ENCODE results near the gene SELE.
"Not testable (repeated sequence)": the region's sequence is repeated elsewhere in the genome, so short reads cannot be mapped to it uniquely, and the experiment has no call there.

SELE gene

GRCh38 chr1:169723763-169724162 is 10.1 kb downstream of the SELE start:
- Histone ChIP-seq H3K4me1 (ENCODE audit: control insufficient read depth, low read length) (no peaks in the 10 kb centered on the region), H3K9me2 (replicated peaks; ENCODE audit: control insufficient read depth, low read length) (no peaks in the 10 kb centered on the region), H4K20me1 (ENCODE audit: control insufficient read depth, insufficient read depth, low read depth, low read length) (no peaks in the 10 kb centered on the region), H3K79me2 (ENCODE audit: control insufficient read depth, low read length) (no peaks in the 10 kb centered on the region), H3K27ac (ENCODE audit: low read depth, low read length) (no peak overlapping the region), H3K27me3 (ENCODE audit: control insufficient read depth, low read length) (peaks cover under 1% of the 10 kb centered on the region; the same call in 1 of the 2 replicates), H3F3A (ENCODE audit: control insufficient read depth, insufficient read depth) (no peaks in the 10 kb centered on the region), H3K9me3 (ENCODE audit: control insufficient read depth, insufficient read depth, low read length) (no peaks in the 10 kb centered on the region), H3K4me3 (ENCODE audit: low read length) (no peak overlapping the region), H3K4me2 (ENCODE audit: low read length) (no peak overlapping the region), H3K36me3 (ENCODE audit: control insufficient read depth, low read length) (no peaks in the 10 kb centered on the region)
- TF ChIP-seq, protein P1, sequence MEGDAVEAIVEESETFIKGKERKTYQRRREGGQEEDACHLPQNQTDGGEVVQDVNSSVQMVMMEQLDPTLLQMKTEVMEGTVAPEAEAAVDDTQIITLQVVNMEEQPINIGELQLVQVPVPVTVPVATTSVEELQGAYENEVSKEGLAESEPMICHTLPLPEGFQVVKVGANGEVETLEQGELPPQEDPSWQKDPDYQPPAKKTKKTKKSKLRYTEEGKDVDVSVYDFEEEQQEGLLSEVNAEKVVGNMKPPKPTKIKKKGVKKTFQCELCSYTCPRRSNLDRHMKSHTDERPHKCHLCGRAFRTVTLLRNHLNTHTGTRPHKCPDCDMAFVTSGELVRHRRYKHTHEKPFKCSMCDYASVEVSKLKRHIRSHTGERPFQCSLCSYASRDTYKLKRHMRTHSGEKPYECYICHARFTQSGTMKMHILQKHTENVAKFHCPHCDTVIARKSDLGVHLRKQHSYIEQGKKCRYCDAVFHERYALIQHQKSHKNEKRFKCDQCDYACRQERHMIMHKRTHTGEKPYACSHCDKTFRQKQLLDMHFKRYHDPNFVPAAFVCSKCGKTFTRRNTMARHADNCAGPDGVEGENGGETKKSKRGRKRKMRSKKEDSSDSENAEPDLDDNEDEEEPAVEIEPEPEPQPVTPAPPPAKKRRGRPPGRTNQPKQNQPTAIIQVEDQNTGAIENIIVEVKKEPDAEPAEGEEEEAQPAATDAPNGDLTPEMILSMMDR (IDR thresholded peaks at IDR 0.05; ENCODE audit: low read depth, low read length, poor library complexity, severe bottlenecking): no peak
- no peak for TF ChIP-seq EZH2phosphoT487 (IDR thresholded peaks at IDR 0.05; ENCODE audit: borderline replicate concordance, low read length)

GRCh38 chr1:169722779-169723178 is 11.1 kb downstream of the SELE start:
- no peak overlapping the region for H3K4me2 ChIP-seq (ENCODE audit: low read length)
- peaks cover 8% of the 10 kb centered on the region for H3K27me3 ChIP-seq (ENCODE audit: control insufficient read depth, low read length)
- H3K4me3 ChIP-seq (ENCODE audit: low read length): no peak overlapping the region
- H3K4me1 ChIP-seq (ENCODE audit: control insufficient read depth, low read length): no peaks in the 10 kb centered on the region
- TF ChIP-seq EZH2phosphoT487 (IDR thresholded peaks at IDR 0.05; ENCODE audit: borderline replicate concordance, low read length): no peak
- TF ChIP-seq, protein P1 (IDR thresholded peaks at IDR 0.05; ENCODE audit: low read depth, low read length, poor library complexity, severe bottlenecking): no peak
- H3F3A ChIP-seq (ENCODE audit: control insufficient read depth, insufficient read depth): no peaks in the 10 kb centered on the region
- no peaks in the 10 kb centered on the region for H4K20me1 ChIP-seq (ENCODE audit: control insufficient read depth, insufficient read depth, low read depth, low read length)
- no peaks in the 10 kb centered on the region for H3K9me3 ChIP-seq (ENCODE audit: control insufficient read depth, insufficient read depth, low read length)
- no peak overlapping the region for H3K27ac ChIP-seq (ENCODE audit: low read depth, low read length)
- H3K79me2 ChIP-seq (ENCODE audit: control insufficient read depth, low read length): no peaks in the 10 kb centered on the region
- H3K36me3 ChIP-seq (ENCODE audit: control insufficient read depth, low read length): no peaks in the 10 kb centered on the region
- H3K9me2 ChIP-seq (replicated peaks; ENCODE audit: control insufficient read depth, low read length): no peaks in the 10 kb centered on the region

- H3K4me3 ChIP-seq (ENCODE audit: low read length); H3K27me3 ChIP-seq (ENCODE audit: control insufficient read depth, low read length); H3K9me3 ChIP-seq (ENCODE audit: control insufficient read depth, insufficient read depth, low read length); H3K9me2 ChIP-seq (replicated peaks; ENCODE audit: control insufficient read depth, low read length); H3K27ac ChIP-seq (ENCODE audit: low read depth, low read length); H3K4me2 ChIP-seq (ENCODE audit: low read length); H3K79me2 ChIP-seq (ENCODE audit: control insufficient read depth, low read length); H3F3A ChIP-seq (ENCODE audit: control insufficient read depth, insufficient read depth); H3K36me3 ChIP-seq (ENCODE audit: control insufficient read depth, low read length); H4K20me1 ChIP-seq (ENCODE audit: control insufficient read depth, insufficient read depth, low read depth, low read length): not testable (repeated sequence)
- peaks cover 16% of the 10 kb centered on the region for H3K4me1 ChIP-seq (ENCODE audit: control insufficient read depth, low read length)
Measured at GRCh38 chr1:169715100-169715499, 18.8 kb downstream of the SELE start.

DNA sequence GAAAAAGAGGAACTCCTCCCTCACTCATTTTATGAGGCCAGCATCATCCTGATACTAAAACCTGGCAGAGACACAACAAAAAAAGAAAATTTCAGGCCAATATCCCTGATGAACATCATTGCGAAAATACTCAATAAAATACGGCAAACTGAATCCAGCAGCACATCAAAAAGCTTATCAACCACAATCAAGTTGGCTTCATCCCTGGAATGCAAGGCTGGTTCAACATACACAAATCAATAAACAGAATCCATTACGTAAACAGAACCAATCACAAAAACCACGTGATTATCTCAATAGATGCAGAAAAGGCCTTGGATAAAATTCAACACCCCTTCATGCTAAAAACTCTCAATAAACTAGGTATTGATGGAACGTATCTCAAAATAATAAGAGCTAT is 20.8 kb downstream of the SELE start:
- H3K4me2 ChIP-seq (ENCODE audit: low read length); H3K27ac ChIP-seq (ENCODE audit: low read depth, low read length); H3K9me2 ChIP-seq (replicated peaks; ENCODE audit: control insufficient read depth, low read length); H4K20me1 ChIP-seq (ENCODE audit: control insufficient read depth, insufficient read depth, low read depth, low read length); H3K79me2 ChIP-seq (ENCODE audit: control insufficient read depth, low read length); H3F3A ChIP-seq (ENCODE audit: control insufficient read depth, insufficient read depth); H3K27me3 ChIP-seq (ENCODE audit: control insufficient read depth, low read length); H3K36me3 ChIP-seq (ENCODE audit: control insufficient read depth, low read length); H3K9me3 ChIP-seq (ENCODE audit: control insufficient read depth, insufficient read depth, low read length); H3K4me3 ChIP-seq (ENCODE audit: low read length): not testable (repeated sequence)
- peaks cover 36% of the 10 kb centered on the region for H3K4me1 ChIP-seq (ENCODE audit: control insufficient read depth, low read length)

Measured in DOHH2 (cell line).